Stimulated activated CD8-positive, alpha-beta memory T cell treated with anti-CD3 and anti-CD28 coated beads, Interleukin-4, amount 100 ng/mL, for 4 hours (primary cell): ENCODE measurements around the gene GPR89B.
"Not testable (repeated sequence)": the region's sequence is repeated elsewhere in the genome, so short reads cannot be mapped to it uniquely, and the experiment has no call there.

Experiments
- DNase-seq, 2 donors: peaks; one replicate each; pipeline ENCODE4 v3.0.0-alpha.2; 2020; ENCODE audit warnings: low read depth in 2 of 2, low spot score in 1 of 2

Gene GPR89B

GRCh38 chr1:148027004-148027403 lies 98.8 kb downstream of the GPR89B start:
- DNase-seq: not testable (repeated sequence)

- DNase-seq: not testable (repeated sequence)
Observed at GRCh38 chr1:148032247-148032646, 104.0 kb downstream of the GPR89B start.

- DNase-seq: not testable (repeated sequence)
Observed at GRCh38 chr1:148032690-148033089, 104.5 kb downstream of the GPR89B start.

- not testable (repeated sequence) for DNase-seq
Observed at GRCh38 chr1:148033147-148033546, 104.9 kb downstream of the GPR89B start.

GRCh38 chr1:148037850-148038461 lies 109.7 kb downstream of the GPR89B start:
- not testable (repeated sequence) for DNase-seq

- DNase-seq: peak in 1 of 2 donors; percentile 29
Observed at GRCh38 chr1:148038462-148039333, 110.5 kb downstream of the GPR89B start.
